ENCODE results near the gene MCAM.
A peak's percentile ranks its signal among the peaks of the same experiment; 100 is the strongest.

DNA sequence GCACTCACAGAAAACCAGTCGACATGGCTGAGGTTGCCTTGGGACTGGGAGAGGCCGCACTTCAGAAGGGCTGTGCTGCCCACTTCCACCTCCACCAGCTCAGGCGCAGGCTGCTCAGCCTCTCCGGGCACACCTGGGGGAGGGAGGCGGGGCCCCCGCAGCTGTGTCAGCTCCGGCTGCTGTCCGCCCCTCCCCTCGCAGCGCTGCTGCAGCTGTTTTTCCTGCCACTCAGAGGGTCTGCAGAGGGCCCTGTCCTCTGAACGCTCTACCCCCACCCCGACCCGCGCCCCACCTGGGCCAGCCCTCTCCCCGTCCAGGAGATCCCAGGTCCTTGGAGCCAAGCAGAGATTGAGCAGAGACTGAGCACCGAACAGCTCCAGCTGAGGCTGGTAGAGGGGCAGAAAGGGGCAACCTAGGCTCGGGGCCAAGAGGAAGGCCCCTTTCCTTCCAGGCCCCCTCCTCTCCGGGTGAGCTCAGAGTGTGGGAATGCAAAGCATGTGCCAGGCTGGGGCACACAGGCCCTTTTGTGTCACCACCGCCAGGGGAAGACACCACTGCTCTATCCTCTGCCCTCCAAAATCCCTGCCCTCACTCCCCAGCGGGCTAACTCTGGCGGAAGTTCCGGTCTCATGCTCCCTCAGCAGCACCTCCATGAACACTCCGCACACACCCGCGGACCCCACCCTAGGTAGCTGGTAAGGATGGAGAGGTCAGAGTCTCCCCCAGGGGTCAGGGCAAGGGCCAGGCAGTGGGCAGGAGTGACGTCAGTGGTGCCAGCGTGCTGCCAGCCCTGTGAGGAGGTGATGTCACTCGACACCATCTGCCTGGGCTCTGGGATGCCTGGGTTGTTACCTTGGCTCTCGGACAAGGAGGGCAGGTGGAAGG lies 1.6 kb downstream of the MCAM start:
- TF ChIP-seq, protein P1, sequence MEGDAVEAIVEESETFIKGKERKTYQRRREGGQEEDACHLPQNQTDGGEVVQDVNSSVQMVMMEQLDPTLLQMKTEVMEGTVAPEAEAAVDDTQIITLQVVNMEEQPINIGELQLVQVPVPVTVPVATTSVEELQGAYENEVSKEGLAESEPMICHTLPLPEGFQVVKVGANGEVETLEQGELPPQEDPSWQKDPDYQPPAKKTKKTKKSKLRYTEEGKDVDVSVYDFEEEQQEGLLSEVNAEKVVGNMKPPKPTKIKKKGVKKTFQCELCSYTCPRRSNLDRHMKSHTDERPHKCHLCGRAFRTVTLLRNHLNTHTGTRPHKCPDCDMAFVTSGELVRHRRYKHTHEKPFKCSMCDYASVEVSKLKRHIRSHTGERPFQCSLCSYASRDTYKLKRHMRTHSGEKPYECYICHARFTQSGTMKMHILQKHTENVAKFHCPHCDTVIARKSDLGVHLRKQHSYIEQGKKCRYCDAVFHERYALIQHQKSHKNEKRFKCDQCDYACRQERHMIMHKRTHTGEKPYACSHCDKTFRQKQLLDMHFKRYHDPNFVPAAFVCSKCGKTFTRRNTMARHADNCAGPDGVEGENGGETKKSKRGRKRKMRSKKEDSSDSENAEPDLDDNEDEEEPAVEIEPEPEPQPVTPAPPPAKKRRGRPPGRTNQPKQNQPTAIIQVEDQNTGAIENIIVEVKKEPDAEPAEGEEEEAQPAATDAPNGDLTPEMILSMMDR (IDR thresholded peaks at IDR 0.05; ENCODE audit: control extremely low read depth in 1 of 3, insufficient read depth in 1 of 3, low read depth in 1 of 3, low read length in 3 of 3), result peak in 1 of 3 experiments; percentile 32; a peak in 1 of 4 replicates
- no peak for TF ChIP-seq SIRT6 (IDR thresholded peaks at IDR 0.05; ENCODE audit: low read length)
- TF ChIP-seq, protein P2, sequence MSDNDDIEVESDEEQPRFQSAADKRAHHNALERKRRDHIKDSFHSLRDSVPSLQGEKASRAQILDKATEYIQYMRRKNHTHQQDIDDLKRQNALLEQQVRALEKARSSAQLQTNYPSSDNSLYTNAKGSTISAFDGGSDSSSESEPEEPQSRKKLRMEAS (IDR thresholded peaks at IDR 0.05), result peak; percentile 1; the same call in 1 of the 2 replicates
- no peak for TF ChIP-seq CHD1 (IDR thresholded peaks at IDR 0.05; ENCODE audit: low read depth, low read length)
- no peak for TF ChIP-seq RAD21 (IDR thresholded peaks at IDR 0.05 in 1 of 2, conservative IDR thresholded peaks at IDR 0.05 in 1 of 2; ENCODE audit: low read depth in 2 of 2, low read length in 2 of 2)
- TF ChIP-seq NANOG (IDR thresholded peaks at IDR 0.05; ENCODE audit: insufficient read depth, low read depth, low read length, poor library complexity, severe bottlenecking), result no peak
- no peak for TF ChIP-seq SP1 (IDR thresholded peaks at IDR 0.05; ENCODE audit: low read depth, low read length)
